ENCODE data around the gene HSPA14.

HSPA14 gene

DNA sequence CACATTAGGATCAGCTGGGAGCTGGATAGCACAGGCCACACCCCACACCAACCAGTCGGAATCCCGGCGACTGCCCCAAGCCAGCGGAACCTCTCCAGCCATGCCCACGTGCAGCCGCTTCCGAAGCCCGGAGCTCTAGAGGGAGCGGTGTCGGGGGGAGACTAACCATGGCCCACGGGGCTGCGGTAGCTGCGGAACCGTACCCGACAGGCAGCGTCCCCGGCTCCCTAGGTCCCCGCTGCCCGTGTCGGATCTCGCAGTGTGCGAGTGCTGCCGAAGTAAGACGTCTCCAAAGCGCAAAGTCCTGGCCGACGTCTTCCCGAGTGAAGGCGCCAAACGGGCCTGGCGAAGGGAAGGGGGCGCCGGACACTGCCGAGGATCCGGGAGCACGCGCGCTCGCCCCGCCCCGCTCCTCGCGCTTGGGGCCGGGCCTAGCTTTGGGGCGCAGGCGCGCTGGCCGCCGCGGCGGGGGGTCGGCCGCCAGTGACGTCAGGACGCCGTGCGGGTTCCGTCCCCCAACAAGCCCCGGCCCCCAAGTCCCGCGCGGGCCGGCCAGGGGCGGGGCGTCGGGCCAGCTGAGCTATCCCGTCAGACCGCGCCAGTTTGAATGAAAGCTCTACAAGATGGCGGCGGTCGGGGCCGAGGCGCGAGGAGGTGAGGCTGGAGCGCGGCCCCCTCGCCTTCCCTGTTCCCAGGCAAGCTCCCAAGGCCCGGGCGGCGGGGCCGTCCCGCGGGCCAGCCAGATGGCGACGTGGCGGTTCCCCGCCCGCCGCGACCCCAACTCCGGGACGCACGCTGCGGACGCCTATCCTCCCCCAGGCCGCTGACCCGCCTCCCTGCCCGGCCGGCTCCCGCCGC lies 40.4 kb downstream of the HSPA14 start, which contains the start of gene SUV39H2:
Gene SUV39H2, plus strand, starts transcription at position 601 of the 858 bp plus-strand sequence. Its CDS starts 23 bp downstream, at position 624.
- H3K4me2 ChIP-seq (ENCODE audit: low read length), result peak within 1 kb of the TSS; percentile 77
- peaks cover 13% of the 10 kb centered on the region; the same call in 1 of the 2 replicates for H3F3A ChIP-seq (ENCODE audit: control insufficient read depth, insufficient read depth)
- no peaks in the 10 kb centered on the region for H3K9me3 ChIP-seq (ENCODE audit: control insufficient read depth, insufficient read depth, low read length)
- H3K9me2 ChIP-seq (replicated peaks; ENCODE audit: control insufficient read depth, low read length), result no peaks in the 10 kb centered on the region
- peaks cover 29% of the 10 kb centered on the region for H3K4me1 ChIP-seq (ENCODE audit: control insufficient read depth, low read length)
- H3K4me3 ChIP-seq (ENCODE audit: low read length), result peak within 1 kb of the TSS; percentile 93
- peaks cover 51% of the 10 kb centered on the region for H3K36me3 ChIP-seq (ENCODE audit: control insufficient read depth, low read length)
- TF ChIP-seq EZH2phosphoT487 (IDR thresholded peaks at IDR 0.05; ENCODE audit: borderline replicate concordance, low read length), result no peak
- TF ChIP-seq, protein P1, sequence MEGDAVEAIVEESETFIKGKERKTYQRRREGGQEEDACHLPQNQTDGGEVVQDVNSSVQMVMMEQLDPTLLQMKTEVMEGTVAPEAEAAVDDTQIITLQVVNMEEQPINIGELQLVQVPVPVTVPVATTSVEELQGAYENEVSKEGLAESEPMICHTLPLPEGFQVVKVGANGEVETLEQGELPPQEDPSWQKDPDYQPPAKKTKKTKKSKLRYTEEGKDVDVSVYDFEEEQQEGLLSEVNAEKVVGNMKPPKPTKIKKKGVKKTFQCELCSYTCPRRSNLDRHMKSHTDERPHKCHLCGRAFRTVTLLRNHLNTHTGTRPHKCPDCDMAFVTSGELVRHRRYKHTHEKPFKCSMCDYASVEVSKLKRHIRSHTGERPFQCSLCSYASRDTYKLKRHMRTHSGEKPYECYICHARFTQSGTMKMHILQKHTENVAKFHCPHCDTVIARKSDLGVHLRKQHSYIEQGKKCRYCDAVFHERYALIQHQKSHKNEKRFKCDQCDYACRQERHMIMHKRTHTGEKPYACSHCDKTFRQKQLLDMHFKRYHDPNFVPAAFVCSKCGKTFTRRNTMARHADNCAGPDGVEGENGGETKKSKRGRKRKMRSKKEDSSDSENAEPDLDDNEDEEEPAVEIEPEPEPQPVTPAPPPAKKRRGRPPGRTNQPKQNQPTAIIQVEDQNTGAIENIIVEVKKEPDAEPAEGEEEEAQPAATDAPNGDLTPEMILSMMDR (IDR thresholded peaks at IDR 0.05; ENCODE audit: low read depth, low read length, poor library complexity, severe bottlenecking), result peak; percentile 25
- H3K27ac ChIP-seq (ENCODE audit: low read depth, low read length), result peak within 1 kb of the TSS; percentile 50
- H4K20me1 ChIP-seq (ENCODE audit: control insufficient read depth, insufficient read depth, low read depth, low read length), result no peaks in the 10 kb centered on the region
- peaks cover 77% of the 10 kb centered on the region for H3K79me2 ChIP-seq (ENCODE audit: control insufficient read depth, low read length)
- H3K27me3 ChIP-seq (ENCODE audit: control insufficient read depth, low read length), result no peaks in the 10 kb centered on the region

DNA sequence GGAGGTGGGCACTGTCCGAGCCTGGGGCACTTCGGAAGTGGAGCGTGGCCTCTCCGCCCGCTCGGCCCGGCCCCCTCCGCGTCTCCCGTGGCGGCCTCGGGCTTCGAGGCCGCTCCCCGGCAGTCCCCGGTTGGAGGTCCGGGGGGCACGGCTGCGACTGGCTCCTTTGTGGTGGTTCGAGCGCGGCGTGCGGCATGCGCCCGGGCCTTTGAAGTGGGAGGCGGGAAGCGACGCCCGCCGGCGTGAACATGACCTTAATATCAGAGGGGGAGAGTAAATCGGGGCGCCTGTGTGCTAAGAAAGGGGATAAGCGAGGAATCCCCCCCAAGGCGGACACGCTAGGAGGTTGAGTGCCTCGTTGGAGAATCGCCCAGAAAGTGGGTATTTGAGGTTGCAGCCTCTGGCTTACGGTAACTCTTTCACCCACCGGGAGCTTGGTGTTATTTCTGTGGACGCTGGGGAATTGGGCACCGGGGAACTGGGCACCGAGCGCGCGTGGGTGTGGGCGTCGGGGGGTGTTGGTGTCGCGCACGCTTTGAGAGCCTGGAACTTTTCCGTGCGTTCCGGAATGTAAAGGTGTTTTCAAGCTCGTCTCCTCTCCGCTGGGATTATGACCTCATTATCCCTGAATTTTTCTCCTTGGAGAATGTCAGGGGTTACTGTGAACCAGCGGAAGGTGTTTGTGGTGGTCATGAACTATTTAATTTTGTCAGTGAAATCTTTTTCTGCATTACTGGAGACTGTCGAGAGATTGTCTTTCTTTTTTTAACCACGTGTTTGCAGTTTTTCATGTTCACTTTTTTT lies 41.2 kb downstream of the HSPA14 start:
- peaks cover 85% of the 10 kb centered on the region for H3K79me2 ChIP-seq (ENCODE audit: control insufficient read depth, low read length)
- H3K27me3 ChIP-seq (ENCODE audit: control insufficient read depth, low read length), result no peaks in the 10 kb centered on the region
- peak overlapping the region; percentile 28 for H3K27ac ChIP-seq (ENCODE audit: low read depth, low read length)
- peak overlapping the region; percentile 93 for H3K4me3 ChIP-seq (ENCODE audit: low read length)
- H3K9me2 ChIP-seq (replicated peaks; ENCODE audit: control insufficient read depth, low read length), result no peaks in the 10 kb centered on the region
- peak overlapping the region; percentile 77 for H3K4me2 ChIP-seq (ENCODE audit: low read length)
- H3K9me3 ChIP-seq (ENCODE audit: control insufficient read depth, insufficient read depth, low read length), result no peaks in the 10 kb centered on the region
- H3K4me1 ChIP-seq (ENCODE audit: control insufficient read depth, low read length), result peaks cover 29% of the 10 kb centered on the region
- H3F3A ChIP-seq (ENCODE audit: control insufficient read depth, insufficient read depth), result peaks cover 8% of the 10 kb centered on the region; the same call in 1 of the 2 replicates
- H3K36me3 ChIP-seq (ENCODE audit: control insufficient read depth, low read length), result peaks cover 57% of the 10 kb centered on the region
- no peaks in the 10 kb centered on the region for H4K20me1 ChIP-seq (ENCODE audit: control insufficient read depth, insufficient read depth, low read depth, low read length)
- TF ChIP-seq, protein P1 (IDR thresholded peaks at IDR 0.05; ENCODE audit: low read depth, low read length, poor library complexity, severe bottlenecking), result no peak
- TF ChIP-seq EZH2phosphoT487 (IDR thresholded peaks at IDR 0.05; ENCODE audit: borderline replicate concordance, low read length), result no peak

DNA sequence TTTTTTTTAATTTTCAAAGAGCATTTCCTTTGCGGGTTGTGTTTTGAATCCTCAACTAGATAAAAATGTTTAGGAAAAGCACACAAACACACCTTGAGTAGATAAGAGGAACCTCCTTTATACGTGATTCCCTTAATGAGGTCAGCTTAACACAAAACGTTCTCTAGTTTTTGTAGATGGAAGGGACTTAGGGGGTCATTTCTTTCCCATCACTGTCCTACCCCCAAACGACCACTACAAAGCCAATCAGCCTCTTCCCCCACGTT lies 41.8 kb downstream of the HSPA14 start:
- TF ChIP-seq, protein P1 (IDR thresholded peaks at IDR 0.05; ENCODE audit: low read depth, low read length, poor library complexity, severe bottlenecking), result no peak
- no peak for TF ChIP-seq EZH2phosphoT487 (IDR thresholded peaks at IDR 0.05; ENCODE audit: borderline replicate concordance, low read length)
- H3K4me2 ChIP-seq (ENCODE audit: low read length), result peak overlapping the region; percentile 77
- H3K4me1 ChIP-seq (ENCODE audit: control insufficient read depth, low read length), result peaks cover 29% of the 10 kb centered on the region
- H3K27me3 ChIP-seq (ENCODE audit: control insufficient read depth, low read length), result no peaks in the 10 kb centered on the region
- H3K4me3 ChIP-seq (ENCODE audit: low read length), result peak overlapping the region; percentile 93
- no peak overlapping the region for H3K27ac ChIP-seq (ENCODE audit: low read depth, low read length)
- peaks cover 88% of the 10 kb centered on the region for H3K79me2 ChIP-seq (ENCODE audit: control insufficient read depth, low read length)
- no peaks in the 10 kb centered on the region for H3K9me2 ChIP-seq (replicated peaks; ENCODE audit: control insufficient read depth, low read length)
- peaks cover 4% of the 10 kb centered on the region for H4K20me1 ChIP-seq (ENCODE audit: control insufficient read depth, insufficient read depth, low read depth, low read length)
- peaks cover 5% of the 10 kb centered on the region; the same call in 1 of the 2 replicates for H3F3A ChIP-seq (ENCODE audit: control insufficient read depth, insufficient read depth)
- no peaks in the 10 kb centered on the region for H3K9me3 ChIP-seq (ENCODE audit: control insufficient read depth, insufficient read depth, low read length)
- H3K36me3 ChIP-seq (ENCODE audit: control insufficient read depth, low read length), result peaks cover 61% of the 10 kb centered on the region
